Effector CD8-positive, alpha-beta T cell (primary cell): Measurements from ENCODE around the gene NARS2.
"Not testable (repeated sequence)": the region's sequence is repeated elsewhere in the genome, so short reads cannot be mapped to it uniquely, and the experiment has no call there.

Experiments
- DNase-seq: peaks from one replicate; lab custom pipeline; 2025; lab: John Stamatoyannopoulos, UW

NARS2 gene

DNA sequence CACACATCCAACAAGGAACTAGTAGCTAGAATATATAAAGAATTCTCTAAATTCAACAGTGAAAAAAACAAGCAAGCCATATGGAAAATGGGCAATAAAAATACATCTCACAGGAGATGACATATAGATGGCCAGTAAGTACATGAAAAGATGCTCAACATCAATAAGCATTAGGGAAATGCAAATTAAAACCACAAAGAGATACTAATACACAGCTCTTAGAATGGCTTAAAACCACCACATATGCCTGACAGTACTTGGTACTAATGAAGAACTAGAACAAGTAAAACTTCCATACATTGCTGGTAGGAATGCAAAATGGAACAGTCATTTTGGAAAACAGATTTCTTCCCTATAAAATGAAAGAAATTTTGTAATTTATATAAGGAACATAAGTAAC lies 85.5 kb downstream of the NARS2 start:
- DNase-seq: no peak

DNA sequence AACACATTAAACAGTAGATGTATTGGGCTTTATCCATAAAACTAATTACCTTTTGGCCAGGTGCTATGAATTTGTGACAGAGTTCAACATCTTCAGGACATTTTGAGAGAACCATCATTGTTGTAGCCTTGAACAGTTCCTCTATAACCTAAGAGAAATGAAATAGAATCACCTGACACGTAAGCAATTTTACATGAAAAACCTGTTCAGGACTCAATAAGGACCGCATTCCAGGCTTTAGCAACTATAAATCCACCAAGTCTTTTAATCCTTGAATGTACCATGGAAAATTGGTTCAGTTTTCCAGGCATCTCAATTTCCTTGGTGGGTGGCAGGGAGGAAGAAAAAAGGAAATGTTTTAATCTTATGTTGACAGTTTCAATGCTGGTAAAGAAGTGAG lies 96.1 kb downstream of the NARS2 start:
- DNase-seq: no peak

DNA sequence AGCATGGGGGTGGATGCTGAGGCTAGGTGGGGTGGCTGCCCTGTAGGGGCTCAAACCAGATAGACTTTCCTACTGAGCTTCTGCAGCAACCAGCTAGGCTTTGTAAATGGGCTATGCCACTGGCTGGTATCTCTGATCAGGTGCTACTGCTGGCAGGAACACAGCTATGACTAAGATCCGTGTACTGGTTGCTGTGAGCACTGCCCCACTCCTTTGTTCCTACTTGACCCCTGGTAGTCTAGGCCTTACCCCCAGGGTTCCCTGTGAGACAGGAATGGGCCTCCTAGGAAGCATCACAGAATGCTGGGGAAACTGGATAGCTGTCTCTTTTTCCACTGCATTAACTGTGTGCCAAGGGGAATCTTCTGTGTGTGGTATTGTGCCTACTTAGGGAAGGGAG lies 98.6 kb downstream of the NARS2 start:
- no peak for DNase-seq

DNA sequence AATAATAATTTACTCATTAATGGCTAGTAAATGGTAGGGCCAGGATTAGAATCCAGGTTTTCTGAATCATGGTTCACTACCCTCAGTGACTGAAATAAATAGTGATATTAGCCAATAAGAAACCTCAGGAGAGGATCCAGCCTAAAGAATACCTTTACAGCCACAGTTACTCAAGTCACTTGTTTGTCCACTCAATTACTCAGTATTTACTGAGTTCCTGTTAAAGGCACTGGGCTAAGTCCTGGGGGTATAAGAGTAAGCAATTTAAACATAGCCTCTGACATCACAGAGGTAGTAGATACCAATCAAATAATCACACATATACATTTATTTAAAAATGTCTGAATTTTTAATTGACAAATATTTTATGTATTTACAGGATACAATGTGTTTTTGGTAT lies 100.2 kb downstream of the NARS2 start:
- no peak for DNase-seq

DNA sequence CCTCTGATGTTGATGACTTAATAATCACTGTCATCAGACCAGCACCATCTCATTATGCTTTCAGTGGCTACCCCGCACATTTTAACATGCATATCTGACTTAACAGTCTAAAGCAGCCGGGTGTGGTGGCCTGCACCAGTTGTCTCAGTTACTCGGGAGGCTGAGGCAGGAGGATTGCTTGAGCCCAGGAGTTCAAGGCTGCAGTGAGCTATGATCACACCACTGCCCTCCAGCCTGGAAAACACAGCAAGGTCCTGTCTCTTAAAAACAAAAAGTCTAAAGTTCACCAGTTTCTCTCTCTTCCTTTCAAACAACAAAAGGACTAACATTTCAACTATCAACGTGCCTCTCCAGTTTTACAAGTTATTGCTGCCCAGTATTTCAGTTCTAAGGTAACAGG lies 101.8 kb downstream of the NARS2 start:
- no peak for DNase-seq

DNA sequence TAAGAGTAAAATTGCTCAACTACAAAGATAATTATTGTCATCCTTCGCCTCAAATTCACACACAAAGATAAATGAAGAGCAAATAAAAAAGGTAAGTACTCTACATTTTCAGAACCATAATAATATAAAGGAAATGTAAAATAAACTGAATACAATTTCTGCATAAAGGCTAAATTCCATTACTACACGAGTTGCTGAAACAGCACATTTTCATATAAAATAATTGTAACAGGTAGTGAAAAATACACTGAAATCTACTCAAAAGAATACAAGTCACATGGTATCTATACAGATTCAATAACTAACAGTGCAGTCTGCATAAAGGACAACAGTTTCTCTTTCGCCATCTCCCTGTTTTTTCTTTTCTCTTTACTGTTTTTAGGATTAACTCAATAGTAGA lies 102.3 kb downstream of the NARS2 start:
- no peak for DNase-seq

DNA sequence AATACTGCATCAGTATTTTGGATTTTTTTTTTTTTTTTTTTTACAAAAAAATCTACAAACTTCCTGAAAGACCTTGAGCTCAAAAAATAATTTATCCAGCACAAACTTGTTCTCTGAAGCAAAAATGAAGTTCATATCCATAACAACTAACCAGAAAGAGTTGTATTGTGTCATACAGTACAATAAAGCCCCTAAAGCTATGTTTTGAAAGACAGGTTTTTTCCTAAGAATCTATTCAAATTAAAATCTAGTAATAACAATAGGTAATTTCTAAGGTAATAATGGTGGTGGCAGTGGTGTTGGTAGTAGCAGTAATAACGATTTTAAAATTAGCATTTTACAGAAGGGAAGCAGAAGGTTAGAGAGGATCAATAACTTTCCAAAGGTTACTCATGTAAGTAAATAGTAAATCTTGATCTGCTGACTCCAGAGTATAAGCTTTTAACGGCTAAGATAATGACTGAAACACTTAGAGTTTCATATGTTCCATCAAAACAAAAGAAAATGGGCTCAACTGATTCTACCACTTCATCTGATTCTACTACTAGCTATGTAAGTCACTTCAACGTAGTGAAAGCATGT lies 103.7 kb downstream of the NARS2 start:
- DNase-seq: no peak

DNA sequence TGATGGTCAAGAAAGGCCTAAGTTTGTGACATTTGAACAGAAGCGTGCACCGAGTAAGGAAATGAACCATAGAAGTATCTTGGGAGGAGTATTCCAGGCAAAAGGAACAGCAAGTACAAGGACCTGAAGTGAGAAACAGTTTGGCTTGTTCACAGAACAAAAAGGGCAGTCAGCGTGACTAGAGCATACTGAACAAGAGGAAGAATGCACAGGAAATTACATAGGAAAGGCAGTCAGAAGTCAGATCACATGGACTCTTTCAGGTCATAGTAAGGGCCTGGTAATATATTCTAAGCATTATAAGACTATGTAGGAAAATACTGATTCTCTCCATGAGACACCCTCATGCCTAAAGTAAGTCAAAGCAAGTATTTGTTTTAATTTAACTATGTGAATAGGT lies 104.8 kb downstream of the NARS2 start:
- no peak for DNase-seq

DNA sequence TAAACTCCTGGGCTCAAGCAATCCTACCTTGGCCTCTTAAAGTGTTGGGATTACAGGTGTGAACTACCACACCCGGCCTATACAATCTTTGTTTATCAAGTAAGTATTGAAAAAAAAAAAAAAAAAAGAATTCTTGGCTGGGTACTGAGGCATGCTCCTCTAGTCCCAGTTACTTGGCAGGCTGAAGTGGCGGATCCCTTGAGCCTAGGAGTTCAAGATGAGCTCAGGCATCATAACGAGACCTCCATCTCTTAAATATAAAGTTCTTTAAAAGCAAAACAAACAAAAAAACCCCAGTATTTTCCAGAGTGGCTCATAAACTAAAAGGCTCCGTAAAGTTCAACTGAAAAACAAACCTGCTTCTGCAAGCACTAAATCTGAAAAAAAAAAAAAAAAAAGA lies 106.7 kb downstream of the NARS2 start:
- no peak for DNase-seq

DNA sequence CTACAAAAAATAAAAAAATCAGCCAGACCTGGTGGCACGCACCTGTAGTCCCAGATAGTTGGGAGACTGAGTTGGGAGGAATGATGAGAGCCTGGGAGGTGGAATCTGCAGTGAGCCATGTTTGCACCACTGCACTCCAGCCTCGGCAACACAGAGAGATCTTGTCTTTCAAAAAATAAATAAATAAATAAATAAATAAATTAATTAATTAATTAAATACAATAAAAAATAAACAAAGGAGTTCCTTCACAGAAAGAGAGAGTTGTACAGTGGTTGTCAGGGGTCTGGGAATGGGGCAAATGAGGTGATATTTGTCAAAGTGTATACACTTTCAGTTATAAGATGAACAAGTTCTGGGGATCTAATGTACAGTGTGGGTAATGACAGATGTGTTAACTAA lies 107.3 kb downstream of the NARS2 start:
- no peak for DNase-seq

DNA sequence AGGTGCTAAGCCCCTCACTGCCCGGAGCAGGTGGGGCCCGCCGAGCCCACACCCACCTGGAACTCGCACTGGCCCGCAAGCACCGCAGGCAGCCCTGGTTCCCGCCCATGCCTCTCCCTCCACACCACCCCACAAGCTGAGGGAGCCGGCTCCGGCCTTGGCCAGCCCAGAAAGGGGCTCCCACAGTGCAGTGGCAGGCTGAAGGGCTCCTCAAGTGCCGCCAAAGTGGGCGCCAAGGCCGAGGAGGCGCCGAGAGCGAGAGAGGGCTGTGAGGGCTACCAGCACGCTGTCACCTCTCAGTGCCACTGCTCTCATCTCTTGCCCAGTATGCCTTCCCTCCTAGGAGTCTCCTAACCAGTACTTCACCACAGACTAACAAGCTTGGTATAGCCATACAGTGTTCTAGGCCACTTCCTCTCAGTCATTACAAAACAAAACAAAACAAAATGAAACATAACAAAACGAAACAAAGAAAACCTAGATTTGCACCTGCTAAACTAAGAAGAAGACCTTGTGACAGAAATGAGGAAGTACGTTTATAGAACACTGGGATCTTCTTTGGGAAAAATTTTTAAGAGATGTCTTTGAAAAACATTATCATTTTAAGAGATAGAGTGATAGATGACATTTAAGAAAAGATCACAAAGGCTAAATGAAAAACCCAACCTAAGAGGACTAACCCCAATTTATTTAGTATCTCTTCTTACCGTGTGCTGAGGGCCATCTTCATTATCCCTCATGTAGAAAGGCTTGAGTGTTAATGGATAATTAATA lies 109.3 kb downstream of the NARS2 start:
- no peak for DNase-seq

DNA sequence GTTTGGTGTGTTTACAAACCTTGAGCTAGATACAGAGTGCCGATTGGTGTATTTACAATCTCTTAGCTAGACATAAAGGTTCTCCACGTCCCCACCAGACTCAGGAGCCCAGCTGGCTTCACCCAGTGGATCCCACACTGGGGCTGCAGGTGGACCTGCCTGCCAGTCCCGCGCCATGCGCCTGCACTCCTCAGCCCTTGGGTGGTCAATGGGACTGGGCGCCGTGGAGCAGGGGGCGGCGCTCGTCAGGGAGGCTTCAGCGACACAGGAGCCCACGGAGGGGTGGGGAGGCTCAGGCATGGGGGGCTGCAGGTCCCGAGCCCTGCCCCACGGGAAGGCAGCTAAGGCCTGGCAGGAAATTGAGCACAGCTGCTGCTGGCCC lies 109.9 kb downstream of the NARS2 start:
- not testable (repeated sequence) for DNase-seq

DNA sequence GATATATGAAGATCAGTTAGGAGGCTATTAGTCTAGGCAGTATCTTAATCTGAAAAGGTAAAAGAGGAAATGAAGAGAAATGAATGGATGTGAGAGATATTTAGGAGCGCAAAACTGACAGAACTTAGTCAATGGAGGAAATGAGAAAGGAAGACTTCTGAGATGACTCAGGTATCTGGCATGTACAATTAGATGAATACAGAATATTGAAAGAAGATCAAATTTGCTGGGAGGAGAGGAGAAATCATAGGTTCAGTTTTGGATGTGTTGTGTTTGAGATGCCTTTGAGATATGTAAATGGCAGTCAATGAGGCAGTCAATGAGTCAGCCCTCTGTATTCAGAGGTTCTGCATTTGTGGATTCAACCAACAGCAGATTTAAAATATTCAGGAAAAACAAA lies 114.2 kb downstream of the NARS2 start:
- DNase-seq: no peak

DNA sequence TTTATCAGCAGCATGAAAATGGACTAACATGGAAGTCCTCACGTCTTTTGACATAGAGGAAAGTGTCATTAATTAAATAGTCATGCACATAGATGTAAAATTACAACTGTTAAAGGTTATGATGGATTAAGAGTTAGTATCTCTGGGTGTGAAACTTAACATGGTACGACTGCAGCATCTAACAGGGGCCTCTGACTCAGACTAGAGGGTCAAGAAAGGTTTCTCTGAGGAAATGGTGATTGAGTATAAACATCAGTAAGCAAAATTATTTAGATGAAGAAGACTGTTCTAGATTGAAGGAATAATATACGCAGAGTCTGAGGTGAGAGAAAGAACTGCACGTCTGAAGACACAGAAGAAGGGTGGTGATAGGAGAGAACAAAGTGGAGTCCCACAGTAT lies 114.9 kb downstream of the NARS2 start:
- DNase-seq: no peak

DNA sequence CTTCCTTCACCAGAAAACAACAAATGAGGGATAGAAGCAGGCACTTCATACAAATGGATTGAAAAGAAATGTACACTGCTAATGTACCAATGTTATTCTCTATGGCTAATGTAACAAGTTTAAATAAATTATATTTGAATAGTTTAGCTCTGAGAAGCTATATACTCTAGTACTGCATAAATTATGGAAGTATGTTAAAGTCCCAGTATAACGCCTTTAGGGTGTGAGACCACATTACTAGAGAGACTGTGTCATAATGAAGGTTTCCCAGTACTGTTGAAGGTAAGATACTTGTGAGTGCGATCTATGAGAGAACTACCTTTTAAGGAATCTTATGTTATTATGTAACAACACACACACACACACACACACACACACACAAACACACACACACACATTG lies 117.2 kb downstream of the NARS2 start:
- no peak for DNase-seq

DNA sequence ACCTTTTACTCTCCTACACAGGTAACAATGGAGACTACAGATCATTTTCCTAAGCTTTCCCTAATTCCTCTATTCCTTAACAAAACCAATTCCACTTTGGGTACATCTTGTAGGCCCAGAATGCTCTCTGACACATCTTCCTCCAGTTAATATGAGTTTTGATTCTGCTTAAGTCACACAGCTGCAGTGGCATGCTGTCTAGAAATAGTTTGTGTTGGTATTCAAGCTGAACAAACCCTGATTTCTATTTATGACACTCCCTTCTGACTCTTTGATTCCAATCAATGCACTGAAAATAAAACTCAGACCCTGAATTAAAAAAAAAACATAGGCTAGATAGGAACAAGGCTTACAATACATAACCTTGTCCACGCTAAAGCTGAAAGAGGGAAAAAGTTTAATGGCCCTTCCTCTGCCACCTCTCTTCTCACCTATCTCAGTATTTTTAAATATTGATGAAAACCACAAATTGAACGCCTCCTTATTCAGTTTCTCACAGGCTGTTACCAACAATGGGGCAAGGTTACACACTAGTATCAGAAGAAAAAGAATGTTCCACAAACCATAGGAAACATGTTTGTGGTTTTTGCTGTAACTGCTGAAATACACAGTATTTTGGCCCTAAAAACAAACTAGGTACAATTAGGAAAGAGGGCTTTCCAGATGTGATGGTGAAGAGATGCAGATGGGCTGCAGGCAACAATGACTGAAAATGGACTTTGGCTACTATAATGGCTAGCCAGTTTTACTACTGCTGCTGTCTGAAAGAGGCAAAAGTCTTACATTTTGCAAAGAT lies 121.3 kb downstream of the NARS2 start:
- no peak for DNase-seq

DNA sequence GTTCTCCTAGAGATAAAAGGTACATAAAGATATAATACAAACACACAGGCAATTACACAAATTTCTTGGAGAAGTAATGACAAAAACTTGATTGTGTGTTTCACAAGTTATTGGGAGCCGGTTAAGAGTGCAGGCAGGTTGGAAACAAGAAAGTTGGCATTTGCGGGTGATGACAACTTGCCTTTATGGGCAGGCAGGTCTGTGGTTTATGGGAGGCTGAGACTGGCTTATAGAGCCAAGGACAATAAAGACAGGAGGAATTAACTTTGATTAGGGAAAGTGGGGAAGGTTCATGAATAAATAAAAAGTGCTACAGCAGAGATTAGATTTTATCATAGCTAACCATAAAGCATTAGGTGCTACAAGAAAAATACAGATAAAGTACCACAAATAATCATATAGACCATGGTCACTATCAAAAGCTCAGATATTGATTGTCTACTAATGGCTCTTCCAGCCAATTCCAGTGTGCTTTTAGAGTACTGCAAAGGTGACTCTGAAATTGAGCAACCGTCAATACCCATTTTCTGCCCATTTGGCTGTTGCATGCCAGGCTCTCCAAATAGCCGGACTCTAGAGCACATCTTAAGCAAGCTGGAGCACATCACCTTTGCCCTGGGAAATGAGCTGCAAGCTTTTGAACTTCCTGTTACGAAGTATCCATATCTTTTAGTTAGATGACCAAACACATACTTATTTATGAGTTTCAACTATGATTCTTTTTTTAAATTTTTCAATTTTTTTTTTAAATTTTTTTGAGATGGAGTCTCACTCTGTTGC lies 123.1 kb downstream of the NARS2 start:
- DNase-seq: no peak

DNA sequence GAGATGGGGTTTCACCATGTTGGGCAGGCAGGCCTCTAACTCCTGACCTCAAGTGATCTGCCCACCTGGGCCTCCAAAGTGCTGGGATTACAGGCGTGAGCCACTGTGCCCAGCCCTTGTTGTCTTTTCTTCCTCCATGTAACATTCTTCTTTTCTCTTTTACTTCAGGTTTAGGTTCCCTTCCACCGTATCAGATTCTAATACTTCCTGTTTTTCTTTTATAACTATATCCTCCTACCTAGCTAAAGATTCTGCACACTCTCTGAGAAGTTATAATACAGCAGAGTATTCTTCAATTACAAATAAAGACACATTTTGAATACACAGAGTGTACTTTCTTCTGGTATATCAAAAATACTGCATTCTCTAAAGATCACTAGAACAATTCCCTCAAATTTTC lies 123.8 kb downstream of the NARS2 start:
- DNase-seq: no peak

DNA sequence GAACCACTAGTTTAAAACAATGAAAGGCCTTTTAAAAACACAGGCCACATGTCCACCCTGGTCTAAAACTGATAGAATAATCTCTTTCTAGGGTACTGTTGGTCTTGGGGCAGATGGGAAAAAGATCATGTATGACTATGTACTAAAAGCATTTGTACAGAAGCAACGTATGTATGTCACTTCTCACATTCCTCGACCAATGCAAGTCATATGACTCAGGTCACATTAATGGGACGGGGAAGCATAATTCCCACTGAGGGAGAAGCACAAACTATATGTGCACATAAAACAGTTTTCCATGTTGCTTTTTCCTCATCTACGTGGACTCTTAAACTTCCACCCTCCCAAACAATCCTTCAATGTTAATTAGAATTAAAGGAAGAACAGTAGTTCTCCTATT lies 124.8 kb downstream of the NARS2 start:
- no peak for DNase-seq

DNA sequence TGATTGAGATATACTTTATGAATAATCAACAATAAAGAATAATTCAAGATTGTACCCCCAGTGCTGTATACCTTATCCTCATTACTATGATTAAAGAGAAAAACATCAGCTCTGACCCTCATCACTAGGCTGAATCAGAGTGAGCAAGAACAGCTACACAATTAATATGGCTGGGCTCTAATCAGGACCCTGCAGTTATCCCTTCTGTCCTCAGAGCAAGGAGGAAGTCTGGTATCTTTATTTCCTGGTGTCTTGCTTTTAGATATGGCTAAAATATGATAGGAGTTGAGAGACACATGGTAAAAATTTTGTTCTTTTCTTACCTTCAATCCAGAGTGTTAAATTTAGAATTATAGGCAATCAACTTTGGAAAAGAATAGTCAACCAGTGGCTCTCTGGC lies 128.5 kb downstream of the NARS2 start:
- no peak for DNase-seq

DNA sequence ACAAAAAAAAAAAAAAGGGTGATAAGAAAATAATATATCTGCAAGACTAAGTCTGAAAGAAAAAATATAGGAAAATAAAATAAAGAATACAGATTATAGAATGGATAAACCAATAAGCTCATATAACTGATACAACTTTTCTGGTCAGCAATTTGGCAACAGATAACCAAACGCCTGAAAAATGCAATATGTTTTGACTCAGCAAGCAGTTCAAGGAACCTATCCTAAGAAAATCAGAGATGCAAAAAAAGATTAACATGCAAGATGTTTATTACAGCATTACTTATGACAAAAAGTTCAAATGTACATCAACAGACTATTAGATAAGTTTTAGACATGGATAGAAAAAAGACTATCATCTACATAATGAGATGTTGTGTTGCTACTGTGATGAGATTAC lies 129.9 kb downstream of the NARS2 start:
- DNase-seq: no peak

DNA sequence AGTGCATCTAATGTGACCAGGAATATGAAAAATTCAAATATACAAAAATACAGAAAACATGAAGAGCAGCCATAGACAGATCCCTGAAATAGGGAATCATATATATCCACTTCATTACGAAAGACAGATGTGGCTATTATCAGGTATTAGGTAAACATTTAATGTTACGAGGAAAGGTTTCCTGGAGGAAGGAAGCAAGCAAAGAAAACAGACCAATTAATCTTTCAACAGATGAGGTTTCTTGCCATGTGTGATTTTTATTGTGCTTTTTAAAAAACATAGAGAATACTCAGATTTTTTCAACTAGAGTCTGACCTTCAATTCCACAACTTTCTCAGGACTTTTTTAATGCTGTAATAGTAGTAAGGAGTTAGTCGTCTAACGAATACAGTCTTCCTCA lies 132.7 kb downstream of the NARS2 start:
- no peak for DNase-seq
